ENCODE data around the gene SLC22A31.

Gene SLC22A31

GRCh38 chr16:89216315-89217137 is 16.2 kb upstream of the SLC22A31 start:
- peak; percentile 79 for DNase-seq

- no peak for DNase-seq
Observed at GRCh38 chr16:89210904-89211515, 10.7 kb upstream of the SLC22A31 start.

GRCh38 chr16:89210165-89210903 is 10.0 kb upstream of the SLC22A31 start:
- no peak for DNase-seq

- DNase-seq = no peak
Observed at GRCh38 chr16:89209522-89210044, 9.2 kb upstream of the SLC22A31 start.

GRCh38 chr16:89207993-89208392 is 7.7 kb upstream of the SLC22A31 start:
- no peak for DNase-seq

- no peak for DNase-seq
Observed at GRCh38 chr16:89202422-89203215, 2.3 kb upstream of the SLC22A31 start.

GRCh38 chr16:89201439-89202377 is 1.4 kb upstream of the SLC22A31 start:
- peak; percentile 87 for DNase-seq

GRCh38 chr16:89200850-89201411 is 594 bp upstream of the SLC22A31 start:
- DNase-seq = no peak

GRCh38 chr16:89199241-89200123 is 855 bp downstream of the SLC22A31 start:
- DNase-seq = no peak

GRCh38 chr16:89198417-89199240 is 1.7 kb downstream of the SLC22A31 start:
- DNase-seq = no peak

- no peak for DNase-seq
Observed at GRCh38 chr16:89197633-89198416, 2.5 kb downstream of the SLC22A31 start.

GRCh38 chr16:89197033-89197632 is 3.2 kb downstream of the SLC22A31 start:
- no peak for DNase-seq

- DNase-seq = no peak
Observed at GRCh38 chr16:89195521-89196171, 4.7 kb downstream of the SLC22A31 start.

- no peak for DNase-seq
Observed at GRCh38 chr16:89194340-89195311, 5.7 kb downstream of the SLC22A31 start.

GRCh38 chr16:89193576-89194293 is 6.6 kb downstream of the SLC22A31 start:
- no peak for DNase-seq
